GM19395 (cell line): Measurements from ENCODE around the gene AP1G2.

Experiments used
- ATAC-seq: cut with Tn5 transposase; IDR thresholded peaks from one replicate; pipeline ENCODE4 v1.9.1; 2021; ENCODE audit warnings: mild to moderate bottlenecking, moderate library complexity; ENCODE audit not compliant: unreplicated experiment

AP1G2 gene

DNA sequence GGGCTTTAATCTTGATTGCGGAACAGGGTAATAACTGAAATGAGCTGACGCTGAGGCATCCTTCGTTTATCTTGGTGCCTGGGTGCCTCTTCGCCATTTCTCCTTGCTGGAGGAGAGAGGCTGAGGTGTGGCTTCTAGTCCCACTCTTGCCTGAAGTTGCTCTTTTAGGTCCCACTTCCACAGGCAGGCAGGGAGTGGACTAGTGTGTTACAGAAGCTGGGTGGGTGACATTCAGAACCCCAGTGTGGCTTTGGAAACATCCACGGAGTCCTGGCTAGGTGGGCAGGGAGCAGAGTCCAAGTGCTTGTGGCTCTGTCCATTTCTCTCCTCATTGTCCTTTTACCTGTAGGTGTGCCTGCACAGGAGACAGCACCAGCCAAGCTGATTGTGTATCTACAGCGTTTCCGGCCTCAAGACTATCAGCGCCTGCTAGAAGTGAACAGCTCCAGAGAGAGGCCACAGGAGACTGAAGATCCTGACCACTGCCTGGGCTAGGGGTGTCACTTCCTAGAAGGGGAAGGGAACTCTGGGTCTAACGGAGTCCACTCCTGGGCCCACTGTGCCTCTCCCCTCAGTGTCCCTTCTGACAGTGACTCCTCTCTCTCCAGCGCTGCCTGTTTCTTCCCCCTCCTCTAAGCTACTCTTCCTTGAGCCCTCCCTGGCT is 9.1 kb downstream of the AP1G2 start:
- no peak for ATAC-seq

DNA sequence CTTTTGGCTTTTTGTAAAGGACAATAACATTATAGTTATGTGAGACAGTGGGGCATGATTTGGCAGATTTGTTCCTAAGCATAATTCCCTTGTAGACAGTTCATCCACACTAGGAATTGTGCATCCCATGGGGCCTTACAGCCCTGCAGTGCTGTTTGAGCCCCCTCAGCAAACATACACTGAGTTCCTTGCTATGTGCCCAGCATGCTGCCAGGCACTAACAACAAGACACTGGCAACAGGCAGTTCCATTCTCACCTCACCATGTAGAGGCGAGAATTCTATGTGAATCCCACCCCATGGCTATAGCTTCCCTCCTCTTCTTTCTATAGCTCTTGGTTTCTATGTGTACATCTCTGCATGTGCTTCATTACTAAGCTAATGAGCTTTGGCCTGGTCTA is 9.6 kb downstream of the AP1G2 start:
- ATAC-seq: no peak

DNA sequence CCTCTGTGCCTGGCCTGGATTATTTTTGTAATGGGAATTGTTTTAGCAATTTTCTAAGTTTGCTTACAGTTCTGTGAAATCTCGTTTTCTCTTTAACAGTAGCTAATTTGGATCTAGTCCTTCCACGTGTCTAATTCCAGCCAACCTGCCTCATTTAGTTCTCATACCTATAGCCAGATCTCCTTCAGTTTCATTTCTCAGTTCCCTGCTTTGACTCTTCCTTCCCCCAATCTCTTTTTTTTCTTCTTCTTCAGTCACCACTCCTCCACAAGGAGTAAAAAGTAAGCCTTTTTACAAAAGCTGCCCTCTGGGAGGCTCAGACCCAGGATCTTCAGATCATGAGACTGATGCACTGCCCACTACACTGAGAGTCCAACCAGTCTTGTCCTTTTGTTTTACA is 10.1 kb downstream of the AP1G2 start:
- ATAC-seq: no peak

DNA sequence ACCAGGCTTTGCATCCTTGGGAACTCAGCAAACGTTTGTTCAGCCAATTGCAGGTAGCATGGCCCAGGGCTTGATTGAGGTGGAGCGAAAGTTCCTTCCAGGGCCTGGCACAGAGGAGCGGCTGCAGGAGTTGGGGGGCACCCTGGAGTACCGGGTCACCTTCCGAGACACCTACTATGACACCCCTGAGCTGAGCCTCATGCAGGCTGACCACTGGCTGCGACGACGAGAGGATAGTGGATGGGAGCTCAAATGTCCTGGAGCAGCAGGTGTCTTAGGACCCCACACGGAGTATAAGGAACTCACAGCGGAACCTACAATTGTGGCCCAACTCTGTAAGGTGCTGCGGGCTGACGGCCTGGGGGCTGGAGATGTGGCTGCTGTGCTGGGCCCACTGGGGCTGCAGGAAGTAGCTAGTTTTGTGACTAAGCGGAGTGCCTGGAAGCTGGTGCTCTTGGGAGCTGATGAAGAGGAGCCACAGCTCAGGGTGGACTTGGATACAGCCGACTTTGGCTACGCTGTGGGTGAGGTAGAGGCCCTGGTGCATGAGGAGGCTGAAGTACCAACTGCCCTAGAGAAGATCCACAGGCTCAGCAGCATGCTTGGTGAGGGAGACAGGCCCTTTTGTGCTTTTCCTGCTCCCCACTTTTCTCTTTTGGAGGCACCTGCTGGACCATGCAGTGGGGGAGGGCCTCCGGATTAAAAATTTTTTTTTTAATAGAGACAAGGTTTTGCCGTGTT is 10.7 kb downstream of the AP1G2 start:
- no peak for ATAC-seq

DNA sequence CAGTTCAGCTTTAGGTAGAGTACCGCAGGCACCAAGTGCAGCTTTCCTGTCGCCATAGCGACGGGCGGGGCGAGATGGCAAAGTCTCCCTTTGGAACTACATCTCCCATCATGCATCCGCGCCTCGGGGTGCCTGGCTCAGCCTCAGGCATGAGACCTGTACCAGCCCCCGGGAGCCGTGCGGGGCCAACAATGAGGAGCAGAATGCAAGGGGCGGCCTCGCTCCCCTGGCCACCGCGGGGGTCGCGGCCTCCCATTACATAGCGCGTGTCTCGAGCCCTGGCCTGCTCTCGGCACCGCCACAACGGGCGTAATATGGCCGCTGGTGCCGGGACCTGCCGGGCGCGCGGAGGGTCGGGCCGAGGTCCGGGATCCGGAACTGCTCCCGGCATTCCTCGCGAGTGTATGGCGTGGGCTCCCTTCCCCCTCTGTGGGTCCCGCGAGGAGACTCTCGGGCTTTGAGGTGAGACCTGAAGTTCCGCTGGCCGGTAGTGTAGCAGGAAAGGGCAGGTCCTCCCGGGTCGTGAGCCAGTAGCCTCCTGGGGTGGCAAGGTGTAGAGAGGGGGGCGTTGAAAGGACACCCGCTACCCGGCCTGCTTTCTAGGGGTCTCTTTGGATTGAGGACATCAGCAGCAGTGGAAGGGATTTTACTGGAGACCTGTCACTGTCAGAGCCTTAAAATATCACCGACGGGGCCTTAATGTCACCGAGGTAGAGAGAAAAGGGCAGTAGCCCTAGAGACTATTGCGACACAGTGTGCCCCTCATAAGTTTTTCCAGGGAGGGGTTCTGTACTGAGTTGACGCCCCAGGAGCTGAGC is 11.5 kb downstream of the AP1G2 start, which contains the start of gene THTPA:
THTPA (plus strand) TSS at position 390 of the 818 bp plus-strand sequence. CDS start 487 bp downstream, outside the sequence.
- ATAC-seq: peak; percentile 90

DNA sequence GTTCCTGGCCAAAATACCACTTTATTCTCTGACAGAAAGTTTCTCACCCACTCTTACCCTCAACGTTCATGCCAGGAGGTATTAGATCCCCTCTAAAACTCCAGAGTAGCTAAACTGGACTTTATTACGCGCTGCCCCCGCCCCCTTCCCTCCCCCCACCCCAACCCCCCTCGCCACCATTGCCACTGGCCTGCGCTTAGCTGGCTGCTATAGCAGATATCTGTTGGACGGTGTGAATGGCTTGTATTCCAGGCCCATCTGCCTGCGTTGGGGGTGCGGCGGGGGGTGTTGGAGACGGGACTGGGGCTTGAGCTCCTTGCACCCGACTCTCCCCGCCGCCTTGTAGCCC is 12.1 kb downstream of the AP1G2 start:
- ATAC-seq: peak; percentile 15

DNA sequence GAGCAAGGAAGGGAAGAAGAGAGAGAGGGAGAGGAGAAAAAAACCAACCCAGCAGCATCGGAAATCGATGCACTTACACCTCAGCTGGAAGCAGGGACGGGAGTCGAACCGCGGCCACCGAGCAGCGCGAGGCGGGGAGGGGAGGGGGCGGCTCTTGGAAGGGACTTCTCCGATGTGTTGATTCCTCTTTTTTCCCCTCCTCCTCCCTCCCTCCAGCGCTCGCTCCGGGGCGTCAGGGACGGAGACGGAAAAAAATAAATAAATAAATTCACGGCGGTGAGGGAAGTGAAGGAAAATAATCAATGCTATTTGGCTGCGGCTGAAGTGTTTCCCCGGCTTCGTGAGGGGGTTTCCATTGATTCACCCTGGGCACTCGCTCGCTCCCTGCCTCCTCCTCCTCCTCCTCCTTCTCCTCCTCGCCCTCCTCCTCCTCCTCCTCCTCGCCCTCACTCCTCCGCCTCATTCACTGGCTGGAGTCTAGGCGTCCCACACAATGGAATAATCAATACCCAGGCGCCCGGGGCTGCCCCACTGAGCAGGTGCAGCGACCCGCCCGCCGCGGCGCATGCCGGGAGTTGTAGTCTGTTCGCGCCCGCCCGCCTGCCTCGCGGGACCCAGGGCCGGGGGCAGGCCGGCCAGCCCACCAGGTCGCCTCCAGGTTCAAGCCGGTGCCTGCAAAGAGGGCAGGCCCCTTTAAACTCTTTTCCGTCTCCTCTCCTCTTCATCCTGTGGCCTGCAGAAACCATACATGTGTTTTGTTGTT is 16.1 kb downstream of the AP1G2 start, which contains the start of gene ZFHX2:
ZFHX2 (minus strand) TSS at position 500 of the 763 bp plus-strand sequence. CDS start 16,440 bp downstream, outside the sequence.
- no peak for ATAC-seq

DNA sequence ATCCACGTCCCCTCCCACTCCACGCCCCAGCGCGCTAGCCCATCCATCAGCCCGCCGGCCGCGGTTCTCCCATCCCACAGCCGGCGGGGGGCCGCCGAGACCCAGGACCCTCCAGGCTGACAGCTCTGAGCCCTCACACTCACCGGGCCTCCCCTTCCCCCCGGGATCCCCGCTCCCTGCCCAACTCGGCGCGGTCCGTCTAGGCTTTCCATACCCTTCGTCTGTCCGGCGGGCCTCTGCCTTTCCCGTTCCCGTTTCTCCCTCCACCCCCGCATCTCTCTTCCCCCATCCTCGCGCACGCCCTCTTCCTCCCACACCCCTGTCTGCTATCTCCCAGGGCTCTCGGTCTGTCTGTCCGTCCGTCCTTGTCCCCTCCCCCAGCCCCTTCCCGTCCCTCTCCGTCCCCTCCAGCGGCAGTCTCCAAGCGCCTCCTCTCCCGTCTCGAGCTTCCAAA is 16.8 kb downstream of the AP1G2 start:
- no peak for ATAC-seq

DNA sequence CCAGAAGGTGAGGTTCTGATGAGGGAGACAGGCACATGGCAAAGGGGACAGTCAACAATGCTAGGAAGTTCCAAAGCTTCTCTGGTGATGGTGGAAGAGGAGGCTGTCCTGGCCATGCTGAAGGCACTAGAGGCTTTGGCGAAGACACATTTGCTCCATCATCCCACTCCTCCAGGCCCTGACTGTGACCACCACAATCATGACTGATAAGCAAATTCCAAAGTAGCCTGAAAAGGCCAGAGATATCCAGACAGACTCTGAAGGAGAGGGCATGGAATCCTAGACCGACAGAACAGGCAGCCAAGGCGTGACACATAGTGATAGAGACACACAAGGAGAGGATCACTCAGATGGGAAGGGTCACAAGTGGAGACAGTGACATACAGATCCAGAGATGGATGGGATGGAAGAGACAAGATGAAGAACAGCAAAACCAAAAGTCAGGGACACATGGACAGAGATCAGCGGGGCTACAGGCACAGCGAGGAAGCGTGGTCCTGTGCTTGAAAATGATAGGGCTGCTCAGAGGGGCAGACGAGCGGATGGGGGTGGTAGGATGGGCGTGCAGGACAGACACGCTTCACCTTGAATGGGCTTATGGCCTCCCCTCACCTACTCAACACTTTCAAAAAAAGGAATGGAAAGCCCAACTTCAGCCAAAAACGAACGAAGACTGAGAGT is 17.3 kb downstream of the AP1G2 start:
- ATAC-seq: no peak

DNA sequence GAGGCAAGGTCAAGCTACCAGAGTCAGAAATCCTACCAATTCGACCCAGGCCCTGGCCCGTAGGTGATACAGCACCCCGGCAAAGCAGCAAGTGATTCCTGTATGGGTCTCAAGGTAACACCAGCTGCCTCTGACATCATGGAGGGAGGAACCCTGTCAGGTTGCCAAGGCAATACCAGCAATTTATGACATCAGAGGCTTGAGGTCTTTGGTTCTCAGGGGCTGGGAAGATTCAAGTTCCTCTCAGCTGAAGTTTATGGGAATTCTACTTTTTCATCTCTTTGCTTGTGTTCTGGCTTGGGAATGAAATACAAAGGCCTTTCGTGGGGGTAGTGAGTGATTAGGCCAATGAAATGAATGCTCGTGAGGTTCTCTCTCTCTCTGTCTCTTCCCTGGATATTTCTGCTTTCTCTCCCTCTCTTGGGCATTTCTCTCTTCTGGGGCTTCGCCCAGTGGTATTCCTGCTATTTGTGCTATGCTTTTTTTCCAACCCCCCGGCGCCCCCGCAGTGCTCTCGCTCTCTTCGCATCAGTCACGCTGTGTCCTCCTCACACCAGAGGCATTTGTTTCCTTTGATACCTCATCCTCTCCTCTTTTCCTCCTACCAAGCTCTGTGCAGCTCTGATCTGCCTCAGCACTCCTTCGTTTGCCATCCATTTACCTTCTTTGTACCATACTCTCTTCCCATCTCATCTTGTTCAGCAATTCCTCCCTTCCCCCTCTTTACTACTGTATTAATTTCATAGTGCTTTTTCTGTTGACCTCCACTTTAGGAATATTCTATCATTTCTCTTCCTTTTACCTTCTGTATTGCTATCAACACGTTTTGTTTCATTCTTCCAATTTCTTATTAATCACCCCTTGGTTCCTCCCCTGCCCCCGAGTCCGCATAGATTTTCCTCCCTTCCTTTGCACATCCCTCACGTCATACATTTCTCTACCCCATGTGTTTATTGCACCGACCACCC is 19.0 kb downstream of the AP1G2 start:
- ATAC-seq: no peak

DNA sequence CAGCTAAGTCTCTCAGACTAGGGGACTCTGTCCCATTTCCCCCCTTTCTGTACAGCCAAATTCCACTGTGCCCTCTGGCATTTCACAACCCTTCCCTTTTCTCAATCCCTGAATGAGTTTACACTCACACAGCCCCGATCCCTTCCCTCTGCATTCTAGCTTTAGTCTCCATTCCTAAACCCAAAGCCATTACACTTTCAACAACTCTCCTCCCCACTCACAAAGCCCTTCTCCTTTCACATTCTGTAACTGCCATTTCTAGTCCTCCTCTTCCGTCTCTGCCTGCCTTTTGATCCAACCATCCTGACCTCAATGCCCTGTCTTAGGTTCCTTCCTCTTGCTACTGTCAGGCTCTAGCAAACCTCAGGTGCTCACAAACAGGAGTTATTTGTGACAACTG is 19.7 kb downstream of the AP1G2 start:
- ATAC-seq: no peak

DNA sequence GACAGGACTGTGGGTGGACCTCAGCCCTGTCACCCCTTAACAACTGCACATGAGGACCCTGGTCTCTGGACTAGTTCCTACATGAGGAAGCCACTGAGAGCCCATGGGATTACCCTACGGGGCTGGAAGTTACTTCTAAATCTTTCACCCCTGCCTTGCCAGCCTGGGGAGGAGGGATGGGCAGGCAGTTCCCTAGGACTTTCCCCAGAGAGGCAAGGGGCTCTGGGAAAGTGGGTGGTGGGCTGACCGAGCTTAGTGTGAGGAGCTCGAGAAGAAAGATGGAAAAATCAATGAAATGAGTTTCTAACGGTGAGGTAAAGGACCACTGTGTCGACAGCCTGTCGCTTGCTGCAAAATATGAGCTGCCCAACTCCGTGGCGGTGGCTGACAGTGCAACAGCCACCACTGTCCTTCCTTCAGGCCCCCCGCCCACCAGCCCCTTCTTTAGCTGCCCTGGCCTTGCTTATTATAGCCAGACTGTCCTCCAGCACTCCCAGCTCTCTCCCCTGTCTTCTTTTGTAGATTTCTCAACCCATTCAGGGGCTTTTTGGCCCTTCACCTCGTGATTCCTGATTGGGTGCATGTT is 21.0 kb downstream of the AP1G2 start:
- no peak for ATAC-seq

DNA sequence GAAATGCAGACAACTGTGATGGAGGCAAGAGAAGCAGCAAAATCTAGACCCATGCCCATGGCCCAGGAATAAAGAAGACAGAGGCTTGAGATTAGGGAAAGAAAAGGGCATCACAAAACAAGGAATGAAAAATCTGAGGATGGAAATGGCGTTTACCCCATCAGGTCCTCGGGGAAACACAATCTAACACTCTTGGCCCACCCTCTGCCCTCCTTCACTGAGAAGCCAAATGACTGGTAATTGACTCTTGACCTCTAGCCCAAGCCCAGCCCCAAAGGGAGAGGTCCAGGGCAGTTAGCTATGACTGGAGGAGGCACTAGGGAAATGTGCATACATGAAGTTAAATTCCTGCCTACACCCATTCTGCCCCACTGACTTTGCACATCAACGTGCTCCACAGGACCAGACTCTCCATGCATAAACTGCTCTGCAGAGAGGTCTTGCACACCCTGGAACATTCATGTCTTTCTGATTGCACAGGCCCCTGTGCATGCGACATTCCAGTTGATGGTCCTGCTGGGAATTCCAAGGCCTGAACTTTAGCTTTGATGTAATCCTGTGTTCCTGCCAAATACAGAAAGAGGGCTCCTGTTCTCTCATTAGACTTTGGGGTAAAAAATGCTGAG is 21.7 kb downstream of the AP1G2 start:
- ATAC-seq: no peak

DNA sequence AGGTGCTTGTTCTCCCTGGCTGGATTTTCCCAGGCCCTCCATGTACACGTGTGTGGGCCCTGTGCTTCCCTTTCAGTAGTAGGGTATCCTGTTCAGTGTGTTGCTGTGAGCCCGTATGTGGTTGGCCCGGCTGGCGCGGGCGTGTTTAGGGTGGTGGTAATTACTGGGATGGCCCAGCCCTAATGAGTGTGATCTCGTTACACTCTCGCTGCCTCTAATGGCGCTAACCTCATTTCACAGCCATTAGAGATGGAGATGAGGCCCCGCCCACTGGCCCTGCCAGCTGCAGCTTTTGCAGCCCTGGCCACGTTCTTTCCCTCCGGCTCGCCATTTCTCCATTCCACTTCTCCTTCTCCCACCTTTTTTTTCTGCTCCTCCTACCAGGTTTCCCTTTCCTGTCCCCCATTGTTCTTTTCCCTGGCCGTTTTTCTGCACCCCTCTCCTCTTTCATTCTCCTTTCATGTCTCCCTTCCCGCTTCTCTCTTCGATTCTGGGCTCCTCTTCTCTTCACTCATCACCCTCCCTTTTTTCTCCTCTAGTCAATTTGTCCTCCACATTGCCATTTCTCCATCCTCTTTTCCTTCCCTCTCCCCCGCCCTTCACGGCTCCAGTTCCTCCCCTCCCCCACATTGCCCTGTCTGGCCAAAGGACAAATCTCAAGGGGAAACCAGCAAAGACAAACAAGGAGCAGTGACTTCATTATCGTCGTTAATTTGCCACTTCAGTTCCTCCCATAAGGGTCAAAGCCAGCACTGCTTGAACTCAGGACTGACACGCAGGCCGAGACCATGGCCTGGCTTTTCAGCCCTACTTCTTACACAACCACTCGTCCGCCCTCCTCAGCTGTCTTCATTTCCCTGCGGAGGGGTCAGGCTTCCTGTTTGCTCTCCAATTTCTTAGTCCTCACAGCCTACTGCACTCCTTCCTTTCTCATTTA is 22.8 kb downstream of the AP1G2 start:
- no peak for ATAC-seq

DNA sequence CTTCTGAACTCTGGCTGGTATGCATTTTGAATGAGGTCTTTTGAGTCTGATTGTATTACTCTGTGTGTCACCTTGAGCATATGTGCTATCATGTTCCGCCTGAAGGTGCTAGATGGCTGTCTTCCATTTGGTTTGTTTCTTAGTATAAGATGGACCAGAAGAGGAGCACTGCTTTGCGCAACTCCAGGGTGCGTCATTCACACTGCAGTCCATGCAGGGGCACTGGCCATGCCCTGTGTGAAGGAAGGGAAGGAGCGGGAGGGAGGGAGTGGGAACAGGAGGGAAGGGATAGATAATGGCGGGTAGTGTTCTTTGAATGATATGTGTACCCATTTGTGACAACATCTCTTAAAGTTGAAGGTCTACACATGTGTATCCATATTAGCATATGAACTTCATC is 24.2 kb downstream of the AP1G2 start:
- ATAC-seq: no peak

DNA sequence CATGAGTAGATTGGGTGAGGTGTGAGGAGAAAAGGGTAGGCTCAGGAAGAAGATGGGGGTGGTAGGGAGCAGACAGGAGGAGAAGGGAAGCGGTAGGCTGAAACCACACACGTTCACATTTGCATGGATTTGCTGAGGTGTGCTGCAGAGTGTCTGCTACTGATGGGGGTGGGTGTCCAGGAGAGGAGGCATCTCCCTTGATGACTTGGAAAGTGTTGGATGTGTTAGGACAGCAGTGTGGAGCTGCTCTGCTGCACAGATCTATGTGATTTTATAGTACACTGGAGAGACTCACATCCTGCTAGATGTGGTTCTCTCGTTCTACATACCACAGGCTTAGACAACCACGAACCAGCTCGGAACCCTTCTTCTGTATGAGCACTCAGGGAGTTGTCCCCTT is 25.3 kb downstream of the AP1G2 start:
- ATAC-seq: no peak

DNA sequence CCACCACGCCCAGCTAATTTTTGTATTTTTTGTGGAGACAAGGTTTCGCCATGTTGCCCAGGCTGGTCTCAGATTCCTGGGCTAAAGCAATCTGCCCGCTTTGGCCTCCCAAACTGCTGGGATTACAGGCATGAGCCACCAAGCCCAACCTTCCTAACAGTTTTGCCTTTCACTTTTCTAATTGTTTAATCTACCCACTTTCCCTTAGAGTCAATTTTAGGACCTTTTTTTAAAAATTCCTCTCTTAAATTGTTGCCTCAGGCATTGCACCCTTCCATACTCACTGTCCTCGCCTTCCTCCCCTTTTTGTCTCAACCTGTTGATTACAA is 27.5 kb downstream of the AP1G2 start:
- no peak for ATAC-seq
